H9 (cell line): ENCODE results near the gene SLC35G1. TPM values are rescaled to one million over a fixed set of nuclear protein-coding genes. Genes with fewer than 3 reads are reported as not detected.

ENCODE experiments used
- DNase-seq: peaks from one replicate; pipeline ENCODE4 v3.0.0-alpha.2; 2017
- H2AFZ ChIP-seq: one replicate; pipeline ENCODE4 v1.6.1; 2013; ENCODE audit warnings: mild to moderate bottlenecking, low read length, control low read depth, moderate library complexity
- H2AK5ac ChIP-seq: 2 replicates; pipeline ENCODE4 v1.6.1; 2013; ENCODE audit warnings: low read length, control low read depth, mixed read lengths; ENCODE audit not compliant: insufficient read length
- H2BK120ac ChIP-seq: one replicate; pipeline ENCODE4 v1.6.1; 2013; ENCODE audit warnings: low read depth, mild to moderate bottlenecking, low read length, control low read depth, inconsistent platforms; ENCODE audit not compliant: poor library complexity, severe bottlenecking
- H2BK12ac ChIP-seq: 2 replicates; pipeline ENCODE4 v1.6.1; 2013; ENCODE audit warnings: low read length, control low read depth, mixed read lengths, low read depth; ENCODE audit not compliant: insufficient read length
- H2BK15ac ChIP-seq: 2 replicates; pipeline ENCODE4 v1.6.1; 2013; ENCODE audit warnings: low read depth, low read length, control low read depth
- H2BK20ac ChIP-seq: one replicate; pipeline ENCODE4 v1.6.1; 2013; ENCODE audit warnings: low read depth, mild to moderate bottlenecking, low read length, control low read depth, inconsistent platforms; ENCODE audit not compliant: poor library complexity, severe bottlenecking
- H2BK5ac ChIP-seq: 2 replicates; pipeline ENCODE4 v1.6.1; 2013; ENCODE audit warnings: low read length, control low read depth, mixed read lengths; ENCODE audit not compliant: insufficient read length
- H3K14ac ChIP-seq: 2 replicates; pipeline ENCODE4 v1.6.1; 2013; ENCODE audit warnings: low read length, control low read depth; ENCODE audit not compliant: insufficient read depth
- H3K18ac ChIP-seq: 2 replicates; pipeline ENCODE4 v1.6.1; 2013; ENCODE audit warnings: low read depth, mild to moderate bottlenecking, mixed read lengths, low read length, control low read depth; ENCODE audit not compliant: insufficient read length
- H3K23ac ChIP-seq: 2 replicates; pipeline ENCODE4 v1.6.1; 2013; ENCODE audit warnings: low read length, control low read depth, mixed read lengths, low read depth; ENCODE audit not compliant: insufficient read length
- H3K23me2 ChIP-seq: 2 replicates; pipeline ENCODE4 v1.6.1; 2013; ENCODE audit warnings: low read depth, mild to moderate bottlenecking, mixed read lengths, low read length, control low read depth; ENCODE audit not compliant: insufficient read length, poor library complexity, severe bottlenecking
- H3K27ac ChIP-seq: 2 replicates; pipeline ENCODE4 v1.5.1; 2013; ENCODE audit warnings: low read length, control low read depth, mixed read lengths, low read depth; ENCODE audit not compliant: insufficient read length
- H3K27me3 ChIP-seq: 2 replicates; pipeline ENCODE4 v1.6.1; 2013; ENCODE audit warnings: low read length, control low read depth, inconsistent platforms; ENCODE audit not compliant: insufficient read depth
- H3K4ac ChIP-seq: 2 replicates; pipeline ENCODE4 v1.6.1; 2013; ENCODE audit warnings: low read depth, mild to moderate bottlenecking, control low read depth, inconsistent platforms, low read length, moderate library complexity
- H3K4me1 ChIP-seq: 2 replicates; pipeline ENCODE4 v1.6.1; 2013; ENCODE audit warnings: low read length, control low read depth, inconsistent platforms; ENCODE audit not compliant: insufficient read depth
- H3K4me2 ChIP-seq: 2 replicates; pipeline ENCODE4 v1.6.1; 2013; ENCODE audit warnings: low read length, control low read depth, mixed read lengths; ENCODE audit not compliant: insufficient read length, insufficient read depth
- H3K56ac ChIP-seq: 2 replicates; pipeline ENCODE4 v1.6.1; 2013; ENCODE audit warnings: low read depth, mild to moderate bottlenecking, mixed read lengths, low read length, control low read depth; ENCODE audit not compliant: insufficient read length
- H3K79me1 ChIP-seq: 2 replicates; pipeline ENCODE4 v1.6.1; 2013; ENCODE audit warnings: low read depth, mild to moderate bottlenecking, moderate library complexity, low read length, control low read depth, inconsistent platforms; ENCODE audit not compliant: insufficient read depth, poor library complexity, severe bottlenecking
- H3K79me2 ChIP-seq: 2 replicates; pipeline ENCODE4 v1.6.1; 2013; ENCODE audit warnings: low read length, control low read depth, inconsistent platforms; ENCODE audit not compliant: insufficient read depth
- H3K9ac ChIP-seq: 2 replicates; pipeline ENCODE4 v1.6.1; 2013; ENCODE audit warnings: low read length, control low read depth, mixed read lengths; ENCODE audit not compliant: insufficient read length; ENCODE audit errors: extremely low read depth
- H3K9me3 ChIP-seq: one replicate; pipeline ENCODE4 v1.6.1; 2013; ENCODE audit warnings: low read depth, low read length, inconsistent platforms; ENCODE audit not compliant: control insufficient read depth
- H3T11ph ChIP-seq: one replicate; pipeline ENCODE4 v1.6.1; 2013; ENCODE audit warnings: mild to moderate bottlenecking, low read length, control low read depth, inconsistent platforms
- H4K20me1 ChIP-seq: one replicate; pipeline ENCODE4 v1.6.1; 2013; ENCODE audit not compliant: control insufficient read depth, insufficient read length, insufficient read depth
- H4K5ac ChIP-seq: 2 replicates; pipeline ENCODE4 v1.6.1; 2013; ENCODE audit warnings: low read depth, mild to moderate bottlenecking, mixed read lengths, low read length, control low read depth; ENCODE audit not compliant: insufficient read length
- H4K8ac ChIP-seq: replicated peaks from 2 replicates; pipeline ENCODE4 v1.6.1; 2013; ENCODE audit warnings: low read length, control low read depth, mixed read lengths, low read depth; ENCODE audit not compliant: insufficient read length
- H4K91ac ChIP-seq: 2 replicates; pipeline ENCODE4 v1.6.1; 2013; ENCODE audit warnings: low read depth, mild to moderate bottlenecking, moderate library complexity, mixed read lengths, low read length, control low read depth; ENCODE audit not compliant: insufficient read length
- H3K27ac Mint-ChIP-seq, 3 experiments: 2 replicates in 2 of 3; 3 replicates in 1 of 3; pipeline ENCODE4 v1.8.0; 2020 to 2021; ENCODE audit warnings: mixed read lengths in 3 of 3, mild to moderate bottlenecking in 1 of 3, moderate library complexity in 1 of 3
- H3K27me3 Mint-ChIP-seq: 2 replicates; pipeline ENCODE4 v1.8.0; 2021; ENCODE audit warnings: low read depth, mild to moderate bottlenecking, moderate library complexity, mixed read lengths
- H3K36me3 Mint-ChIP-seq, 3 experiments: 2 replicates in 2 of 3; 3 replicates in 1 of 3; pipeline ENCODE4 v1.8.0; 2020 to 2021; ENCODE audit warnings: low read depth in 3 of 3, mixed read lengths in 3 of 3; ENCODE audit not compliant: insufficient read depth in 1 of 3
- H3K4me1 Mint-ChIP-seq, 2 experiments: 2 replicates each; pipeline ENCODE4 v1.8.0; 2020; ENCODE audit warnings: mixed read lengths in 2 of 2
- H3K4me3 Mint-ChIP-seq, 2 experiments: 2 replicates in 1 of 2; 3 replicates in 1 of 2; pipeline ENCODE4 v1.8.0; 2020 to 2021; ENCODE audit warnings: mild to moderate bottlenecking in 2 of 2, mixed read lengths in 2 of 2, moderate library complexity in 1 of 2
- H3K9me3 Mint-ChIP-seq, 2 experiments: 2 replicates in 1 of 2; 3 replicates in 1 of 2; pipeline ENCODE4 v1.8.0; 2020; ENCODE audit warnings: mild to moderate bottlenecking in 2 of 2, mixed read lengths in 2 of 2, moderate library complexity in 1 of 2
- whole genome bisulfite sequencing: extraction: QIAGEN DNeasy Blood & Tissue Kit; methylation state at CpG from one replicate; pipeline ENCODE4 v1.1.7; 2013; ENCODE audit warnings: missing lambda C conversion rate, low lambda C conversion rate, mixed read lengths; ENCODE audit not compliant: insufficient read length; ENCODE audit errors: extremely low coverage; 5-methylcytosine and 5-hydroxymethylcytosine counted together
- total RNA-seq: library from RNA; stranded (reverse); gene quantifications from 2 replicates; pipeline ENCODE4 v1.2.1, GENCODE V29; 2021
- TF ChIP-seq, protein P1 (sequence below): fragments of 200-600 bp; sonication (generic); conservative IDR thresholded peaks from 3 replicates; pipeline ENCODE4 v1.8.0; 2021; ENCODE audit warnings: antibody characterized with exemption, mild to moderate bottlenecking

SLC35G1 gene
- total RNA-seq, 1 experiment from 2014 or later = 6.3 TPM

DNA sequence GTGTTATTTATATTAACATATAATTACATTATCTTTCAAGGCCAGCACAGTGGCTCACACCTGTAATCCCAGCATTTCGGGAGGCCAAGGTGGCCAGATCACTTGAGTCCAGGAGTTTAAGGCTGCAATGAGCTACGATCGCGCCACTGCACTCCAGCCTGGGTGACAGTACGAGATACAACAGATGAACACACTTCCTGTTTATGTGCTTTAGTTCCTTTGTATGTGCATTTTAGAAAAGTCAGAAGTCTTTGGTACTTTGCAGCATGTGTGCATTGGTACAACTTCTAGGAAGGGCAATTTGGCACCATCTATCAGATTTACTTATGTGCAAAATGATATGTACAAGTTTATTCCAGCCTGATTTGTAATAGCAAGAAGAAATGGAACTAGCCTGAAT lies 13.3 kb downstream of the SLC35G1 start:
- H3K9me3 Mint-ChIP-seq = no peaks in the 10 kb centered on the region
- Histone ChIP-seq H4K91ac (no peak overlapping the region), H2AK5ac (no peak overlapping the region), H3K23ac (no peak overlapping the region), H3K4me1 (no peaks in the 10 kb centered on the region), H3K4ac (no peak overlapping the region), H2BK20ac (no peak overlapping the region), H3K79me2 (no peaks in the 10 kb centered on the region), H2BK120ac (no peak overlapping the region), H4K20me1 (no peaks in the 10 kb centered on the region), H2BK5ac (no peak overlapping the region), H3K9me3 (no peaks in the 10 kb centered on the region), H2BK12ac (no peak overlapping the region), H3K23me2 (peaks cover 2% of the 10 kb centered on the region), H3K27me3 (no peaks in the 10 kb centered on the region), H2AFZ (no peak overlapping the region), H3K79me1 (no peaks in the 10 kb centered on the region), H4K5ac (no peak overlapping the region), H3K27ac (no peak overlapping the region), H3K56ac (no peak overlapping the region), H3K18ac (no peak overlapping the region), H3K4me2 (no peak overlapping the region), H3K9ac (no peak overlapping the region), H2BK15ac (no peak overlapping the region), H3K14ac (no peak overlapping the region), H4K8ac (no peak overlapping the region), H3T11ph (no peak overlapping the region)
- TF ChIP-seq, protein P1, sequence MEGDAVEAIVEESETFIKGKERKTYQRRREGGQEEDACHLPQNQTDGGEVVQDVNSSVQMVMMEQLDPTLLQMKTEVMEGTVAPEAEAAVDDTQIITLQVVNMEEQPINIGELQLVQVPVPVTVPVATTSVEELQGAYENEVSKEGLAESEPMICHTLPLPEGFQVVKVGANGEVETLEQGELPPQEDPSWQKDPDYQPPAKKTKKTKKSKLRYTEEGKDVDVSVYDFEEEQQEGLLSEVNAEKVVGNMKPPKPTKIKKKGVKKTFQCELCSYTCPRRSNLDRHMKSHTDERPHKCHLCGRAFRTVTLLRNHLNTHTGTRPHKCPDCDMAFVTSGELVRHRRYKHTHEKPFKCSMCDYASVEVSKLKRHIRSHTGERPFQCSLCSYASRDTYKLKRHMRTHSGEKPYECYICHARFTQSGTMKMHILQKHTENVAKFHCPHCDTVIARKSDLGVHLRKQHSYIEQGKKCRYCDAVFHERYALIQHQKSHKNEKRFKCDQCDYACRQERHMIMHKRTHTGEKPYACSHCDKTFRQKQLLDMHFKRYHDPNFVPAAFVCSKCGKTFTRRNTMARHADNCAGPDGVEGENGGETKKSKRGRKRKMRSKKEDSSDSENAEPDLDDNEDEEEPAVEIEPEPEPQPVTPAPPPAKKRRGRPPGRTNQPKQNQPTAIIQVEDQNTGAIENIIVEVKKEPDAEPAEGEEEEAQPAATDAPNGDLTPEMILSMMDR = no peak
- WGBS = no CpG with 5 or more reads among the region's 5 CpGs
- H3K27ac Mint-ChIP-seq = no peak overlapping the region
- no peak for DNase-seq
- no peaks in the 10 kb centered on the region for H3K27me3 Mint-ChIP-seq
- no peaks in the 10 kb centered on the region; a peak in 1 of 7 replicates for H3K36me3 Mint-ChIP-seq
- H3K4me1 Mint-ChIP-seq = peaks cover 3 to 4% of the 10 kb centered on the region in 2 experiments; a peak in 3 of 4 replicates
- no peak overlapping the region for H3K4me3 Mint-ChIP-seq
